Prostate gland (tissue), 2 donors: ENCODE results near the gene IRX2. TPM values are rescaled to one million over a fixed set of nuclear protein-coding genes. Genes with fewer than 3 reads are reported as not detected.

ENCODE experiments used
- DNase-seq: peaks from one replicate; pipeline ENCODE4 v3.0.0-alpha.2; 2019; ENCODE audit warnings: low spot score
- H3K27ac ChIP-seq, 2 donors: fragments of 200-600 bp; sonication (generic); 2 replicates each; pipeline ENCODE4 v1.5.1; 2017 to 2019
- H3K27me3 ChIP-seq: fragments of 200-600 bp; sonication (generic); replicated peaks from 2 replicates; pipeline ENCODE4 v1.5.1; 2019; ENCODE audit not compliant: insufficient read depth
- H3K36me3 ChIP-seq, 2 donors: fragments of 200-600 bp; sonication (generic); 1 replicate in 1 of 2; 2 replicates in 1 of 2; pipeline versions ENCODE4 v1.5.1 to v1.8.1; 2017 to 2019
- H3K4me1 ChIP-seq: fragments of 200-600 bp; sonication (generic); replicated peaks from 2 replicates; pipeline ENCODE4 v1.5.1; 2019
- H3K4me3 ChIP-seq, 2 donors: fragments of 200-600 bp; sonication (generic); 2 replicates each; pipeline ENCODE4 v1.5.1; 2017 to 2019
- H3K9me3 ChIP-seq: fragments of 200-600 bp; sonication (generic); 2 replicates; pipeline ENCODE4 v1.5.1; 2017
- POLR2A ChIP-seq: fragments of 450-650 bp; IDR thresholded peaks from one replicate; pipeline ENCODE4 v1.6.1; 2016; ENCODE audit warnings: antibody characterized with exemption, mild to moderate bottlenecking
- POLR2AphosphoS5 ChIP-seq: sonication (generic); formaldehyde crosslinking; IDR thresholded peaks from one replicate; pipeline ENCODE4 v1.6.1; 2017; ENCODE audit warnings: antibody characterized with exemption
- WGBS: methylation state at CpG from one replicate; pipeline ENCODE4 v1.1.5; 2018; 5-methylcytosine and 5-hydroxymethylcytosine counted together
- intact Hi-C: fragments of 100-400 bp; cut with DNase I; formaldehyde crosslinking; loops from one replicate; pipeline ENCODE4 v1.14.2; 2022
- total RNA-seq, 2 donors: library from RNA; depleted of rRNA; stranded (reverse); fragments of >200 nt; gene quantifications; one replicate each; pipeline ENCODE4 v1.1.0, GENCODE V29; 2016
- TF ChIP-seq, protein P1 (sequence below), 4 experiments: fragments of 200-600 bp in 2 of 4; fragments of 450-650 bp in 2 of 4; sonication (generic) in 2 of 4; IDR thresholded peaks; 1 replicate in 3 of 4; 2 replicates in 1 of 4; pipeline ENCODE4 v1.5.1; 2016 to 2019; ENCODE audit warnings: antibody characterized with exemption in 4 of 4, mild to moderate bottlenecking in 2 of 4, moderate library complexity in 2 of 4

Gene IRX2
- total RNA-seq, 2 donors from 2014 or later, result 10.2 to 20.6 TPM

DNA sequence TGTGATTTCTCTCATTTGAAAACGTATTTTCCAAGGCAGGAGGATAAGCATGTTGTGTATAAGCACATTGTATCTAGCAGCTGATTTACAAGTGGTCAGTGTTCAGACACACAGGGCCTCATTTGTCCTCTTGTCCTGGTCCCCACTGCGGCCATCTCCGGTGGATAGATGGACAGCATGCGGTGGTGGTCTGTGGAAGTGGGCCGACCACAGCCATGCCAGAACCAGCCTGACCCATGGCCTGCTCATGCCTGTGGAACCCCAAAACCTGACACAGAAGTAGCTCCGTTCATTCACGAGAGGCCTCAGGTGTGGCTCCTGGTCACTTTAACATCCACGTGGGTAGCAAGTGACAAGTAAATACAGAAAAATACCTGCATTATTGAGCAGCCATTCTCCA is 14.6 kb downstream of the IRX2 start:
- no peaks in the 10 kb centered on the region for H3K9me3 ChIP-seq
- H3K4me3 ChIP-seq, result no peak overlapping the region
- peaks cover 4% of the 10 kb centered on the region for H3K4me1 ChIP-seq
- no peak for DNase-seq
- WGBS, result 97% methylated on average over 8 of the region's 8 CpGs
- TF ChIP-seq POLR2A (no peak), POLR2AphosphoS5 (no peak)
- TF ChIP-seq, protein P1, sequence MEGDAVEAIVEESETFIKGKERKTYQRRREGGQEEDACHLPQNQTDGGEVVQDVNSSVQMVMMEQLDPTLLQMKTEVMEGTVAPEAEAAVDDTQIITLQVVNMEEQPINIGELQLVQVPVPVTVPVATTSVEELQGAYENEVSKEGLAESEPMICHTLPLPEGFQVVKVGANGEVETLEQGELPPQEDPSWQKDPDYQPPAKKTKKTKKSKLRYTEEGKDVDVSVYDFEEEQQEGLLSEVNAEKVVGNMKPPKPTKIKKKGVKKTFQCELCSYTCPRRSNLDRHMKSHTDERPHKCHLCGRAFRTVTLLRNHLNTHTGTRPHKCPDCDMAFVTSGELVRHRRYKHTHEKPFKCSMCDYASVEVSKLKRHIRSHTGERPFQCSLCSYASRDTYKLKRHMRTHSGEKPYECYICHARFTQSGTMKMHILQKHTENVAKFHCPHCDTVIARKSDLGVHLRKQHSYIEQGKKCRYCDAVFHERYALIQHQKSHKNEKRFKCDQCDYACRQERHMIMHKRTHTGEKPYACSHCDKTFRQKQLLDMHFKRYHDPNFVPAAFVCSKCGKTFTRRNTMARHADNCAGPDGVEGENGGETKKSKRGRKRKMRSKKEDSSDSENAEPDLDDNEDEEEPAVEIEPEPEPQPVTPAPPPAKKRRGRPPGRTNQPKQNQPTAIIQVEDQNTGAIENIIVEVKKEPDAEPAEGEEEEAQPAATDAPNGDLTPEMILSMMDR (IDR thresholded peaks at IDR 0.05), result no peak
- no peaks in the 10 kb centered on the region for H3K27me3 ChIP-seq
- H3K27ac ChIP-seq, result no peak overlapping the region
- intact Hi-C loops, result no loop called here
- no peaks in the 10 kb centered on the region for H3K36me3 ChIP-seq

DNA sequence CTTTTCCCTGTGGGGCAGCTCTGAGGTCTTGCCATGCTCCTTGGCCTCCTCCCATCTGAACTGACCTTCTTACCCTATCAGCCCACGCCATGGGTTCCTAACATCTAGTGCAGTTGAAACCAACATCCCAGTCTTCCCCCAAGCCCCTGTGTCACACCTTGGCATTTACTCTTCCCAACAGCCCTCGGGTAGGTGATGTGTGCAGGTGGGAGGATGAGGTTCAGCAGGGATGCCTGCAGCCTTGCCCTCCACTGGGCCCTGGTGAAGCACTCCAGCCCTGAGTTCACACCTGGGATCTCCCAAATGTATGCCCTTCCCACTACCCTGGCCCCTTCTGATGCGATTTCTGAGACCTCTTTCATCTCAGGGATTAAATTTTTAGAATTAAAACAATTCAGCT is 15.5 kb downstream of the IRX2 start:
- 94% methylated on average over 3 of the region's 3 CpGs for WGBS
- no peak overlapping the region for H3K4me3 ChIP-seq
- no peaks in the 10 kb centered on the region for H3K36me3 ChIP-seq
- no peak for DNase-seq
- H3K4me1 ChIP-seq, result peaks cover 3% of the 10 kb centered on the region
- TF ChIP-seq, protein P1 (IDR thresholded peaks at IDR 0.05), result no peak
- TF ChIP-seq POLR2A (no peak), POLR2AphosphoS5 (no peak)
- no peaks in the 10 kb centered on the region for H3K27me3 ChIP-seq
- intact Hi-C loops, result no loop called here
- no peaks in the 10 kb centered on the region for H3K9me3 ChIP-seq
- H3K27ac ChIP-seq, result no peak overlapping the region

DNA sequence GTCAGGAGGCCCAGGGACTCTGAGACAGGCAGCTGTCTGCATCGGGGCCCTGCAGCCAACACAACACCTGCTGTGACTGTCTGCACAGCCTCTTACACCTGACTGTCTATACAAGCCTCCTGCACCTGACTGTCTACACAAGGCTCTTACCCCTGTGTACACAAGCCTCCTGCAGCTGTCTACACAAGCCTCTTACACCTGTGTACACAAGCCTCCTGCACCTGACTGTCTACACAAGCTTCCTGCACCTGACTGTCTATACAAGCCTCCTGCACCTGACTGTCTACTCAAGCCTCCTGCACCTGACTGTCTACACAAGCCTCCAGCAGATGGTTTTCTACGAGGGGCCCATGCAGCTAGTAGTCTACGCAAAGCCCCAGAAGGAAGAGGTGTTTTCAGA is 18.6 kb downstream of the IRX2 start:
- WGBS, result 56% methylated on average over 3 of the region's 3 CpGs
- Histone ChIP-seq H3K9me3 (no peaks in the 10 kb centered on the region), H3K4me3 (no peak overlapping the region), H3K27me3 (no peaks in the 10 kb centered on the region), H3K27ac (no peak overlapping the region), H3K36me3 (no peaks in the 10 kb centered on the region), H3K4me1 (no peaks in the 10 kb centered on the region)
- no peak for DNase-seq
- intact Hi-C loops, result no loop called here
- TF ChIP-seq POLR2A (no peak), POLR2AphosphoS5 (no peak)
- TF ChIP-seq, protein P1 (IDR thresholded peaks at IDR 0.05), result no peak

DNA sequence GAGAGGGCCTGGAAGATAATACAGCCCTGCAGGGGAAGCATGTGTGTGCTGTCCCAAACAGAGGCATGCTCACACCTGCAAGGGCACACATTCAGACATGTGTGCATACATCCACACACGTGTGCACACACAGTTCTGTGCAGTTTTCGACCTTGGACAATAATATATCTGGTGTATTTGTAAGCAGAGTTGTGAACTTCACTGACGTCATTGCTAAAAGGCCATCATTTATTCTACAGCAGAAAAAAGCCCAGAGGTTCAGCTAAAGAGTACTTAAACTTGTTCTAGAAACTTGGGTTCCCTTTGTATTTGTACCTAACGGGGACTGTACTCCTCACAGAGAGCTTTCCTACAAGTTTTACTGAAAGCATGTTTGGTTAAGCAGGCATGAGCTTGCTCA is 19.5 kb downstream of the IRX2 start:
- no peak for TF ChIP-seq POLR2AphosphoS5
- Histone ChIP-seq H3K9me3 (no peaks in the 10 kb centered on the region), H3K4me3 (no peak overlapping the region), H3K36me3 (no peaks in the 10 kb centered on the region), H3K27ac (no peak overlapping the region), H3K4me1 (no peaks in the 10 kb centered on the region), H3K27me3 (no peaks in the 10 kb centered on the region)
- intact Hi-C loops, result no loop called here
- 82% methylated on average over 4 of the region's 4 CpGs for WGBS
- no peak for DNase-seq

DNA sequence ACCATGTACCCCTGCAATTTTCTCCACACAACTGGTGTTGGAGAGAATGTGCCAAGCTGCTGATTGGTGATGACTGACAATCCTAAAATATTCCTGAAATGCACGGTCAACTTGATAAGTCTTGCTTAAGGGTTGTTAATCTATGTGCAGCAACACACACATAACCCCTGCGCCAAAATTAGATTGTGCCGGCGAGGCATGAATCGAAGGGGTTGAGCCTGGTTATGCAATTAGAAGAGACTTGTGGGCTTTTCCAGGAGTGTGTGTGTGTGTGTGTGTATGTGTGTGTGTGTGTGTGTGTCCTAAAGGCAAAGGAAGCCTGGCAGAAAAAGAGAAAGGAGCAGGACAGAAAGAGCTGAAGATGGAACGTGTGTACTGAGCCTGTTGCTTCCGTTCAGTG is 22.3 kb downstream of the IRX2 start:
- no peaks in the 10 kb centered on the region for H3K36me3 ChIP-seq
- intact Hi-C loops, result no loop called here
- H3K27me3 ChIP-seq, result no peaks in the 10 kb centered on the region
- no peak for DNase-seq
- no peak overlapping the region for H3K4me3 ChIP-seq
- no peaks in the 10 kb centered on the region for H3K4me1 ChIP-seq
- WGBS, result 80% methylated on average over 7 of the region's 7 CpGs
- H3K9me3 ChIP-seq, result no peaks in the 10 kb centered on the region
- TF ChIP-seq POLR2A (no peak), POLR2AphosphoS5 (no peak)
- TF ChIP-seq, protein P1 (IDR thresholded peaks at IDR 0.05), result no peak
- H3K27ac ChIP-seq, result no peak overlapping the region
